Measurements from ENCODE around the gene MROH8.

GRCh38 chr20:37190354-37191112 lies 11.2 kb upstream of the MROH8 start:
- TF ChIP-seq CTCF (IDR thresholded peaks at IDR 0.05; ENCODE audit: low read length) (no peak), EZH2 (optimal IDR thresholded peaks at IDR 0.05; ENCODE audit: low read depth, low read length) (no peak)
